IMR-90 (cell line): ENCODE results near the gene PGC. TPM values are rescaled to one million over a fixed set of nuclear protein-coding genes. Genes with fewer than 3 reads are reported as not detected.
A peak's percentile ranks its signal among the peaks of the same experiment; 100 is the strongest.

Experiments
- ATAC-seq: fragments of 200-7000 bp; cut with Tn5 transposase; 2 replicates; pipeline ENCODE4 v1.9.1; 2020; ENCODE audit warnings: low read depth, mild to moderate bottlenecking, moderate library complexity
- BruUV-seq: library from RNA; stranded (reverse); fragments of 400-500 nt; replicated peaks from 2 replicates; lab custom pipeline; 2021; lab: Mats Ljungman, UMichigan
- CTCF ChIA-PET: fragments of 300-600 bp; formaldehyde crosslinking; extraction: SDS; loops from one replicate; lab custom pipeline; 2021; ENCODE audit warnings: antibody characterized with exemption; lab: Yijun Ruan, JAX
- POLR2A ChIA-PET: fragments of 300-600 bp; sonication (Branson Sonifier 250); formaldehyde crosslinking; loops from one replicate; lab custom pipeline; 2022; ENCODE audit warnings: antibody characterized with exemption; ENCODE audit not compliant: unreplicated experiment; lab: Charles Lee
- DNase-seq: peaks from one replicate; pipeline ENCODE4 v3.0.0; 2013
- H2AFZ ChIP-seq: replicated peaks from 2 replicates; pipeline ENCODE3; 2013; ENCODE audit warnings: low read length, mild to moderate bottlenecking; ENCODE audit not compliant: poor library complexity
- H2AK5ac ChIP-seq: 2 replicates; pipeline ENCODE4 v1.6.1; 2013; ENCODE audit warnings: low read depth, low read length, inconsistent platforms
- H2AK9ac ChIP-seq: replicated peaks from 2 replicates; pipeline ENCODE3; 2013; ENCODE audit warnings: mild to moderate bottlenecking, low read depth, low read length, moderate library complexity; ENCODE audit not compliant: poor library complexity
- H2BK120ac ChIP-seq: 2 replicates; pipeline ENCODE4 v1.6.1; 2013; ENCODE audit warnings: low read depth, low read length, inconsistent platforms
- H2BK15ac ChIP-seq: 3 replicates; pipeline ENCODE4 v1.6.1; 2013; ENCODE audit warnings: low read depth, low read length, inconsistent platforms
- H2BK20ac ChIP-seq: 2 replicates; pipeline ENCODE4 v1.6.1; 2013; ENCODE audit warnings: low read depth, mild to moderate bottlenecking, inconsistent platforms, low read length, moderate library complexity
- H2BK5ac ChIP-seq: 2 replicates; pipeline ENCODE4 v1.6.1; 2013; ENCODE audit warnings: mild to moderate bottlenecking, low read depth, low read length, inconsistent platforms; ENCODE audit not compliant: poor library complexity, severe bottlenecking
- H3K14ac ChIP-seq: replicated peaks from 2 replicates; pipeline ENCODE4 v1.6.1; 2013; ENCODE audit warnings: low read depth, low read length, inconsistent platforms
- H3K18ac ChIP-seq: 2 replicates; pipeline ENCODE4 v1.6.1; 2013; ENCODE audit warnings: low read depth, low read length, control low read depth
- H3K23ac ChIP-seq: 2 replicates; pipeline ENCODE4 v1.6.1; 2013; ENCODE audit warnings: low read depth, low read length, inconsistent platforms
- H3K27ac ChIP-seq: 2 replicates; pipeline ENCODE4 v1.5.1; 2013; ENCODE audit warnings: mild to moderate bottlenecking, control low read depth, low read length; ENCODE audit not compliant: insufficient read depth
- H3K27me3 ChIP-seq: 2 replicates; pipeline ENCODE4 v1.6.1; 2013; ENCODE audit warnings: low read length; ENCODE audit not compliant: control insufficient read depth, insufficient read depth
- H3K36me3 ChIP-seq: 2 replicates; pipeline ENCODE4 v1.6.1; 2013; ENCODE audit warnings: low read length, mixed read lengths; ENCODE audit not compliant: control insufficient read depth, insufficient read depth
- H3K4ac ChIP-seq: 2 replicates; pipeline ENCODE4 v1.6.1; 2013; ENCODE audit warnings: low read depth, low read length, inconsistent platforms
- H3K4me1 ChIP-seq: 2 replicates; pipeline ENCODE4 v1.6.1; 2013; ENCODE audit warnings: low read length, mixed read lengths; ENCODE audit not compliant: control insufficient read depth, insufficient read depth
- H3K4me2 ChIP-seq: 2 replicates; pipeline ENCODE4 v1.6.1; 2013; ENCODE audit warnings: low read depth, mild to moderate bottlenecking, control low read depth, low read length, moderate library complexity
- H3K4me3 ChIP-seq: 2 replicates; pipeline ENCODE4 v1.5.1; 2013; ENCODE audit warnings: low read depth, mild to moderate bottlenecking, control low read depth, low read length, moderate library complexity; ENCODE audit not compliant: insufficient read depth
- H3K56ac ChIP-seq: 2 replicates; pipeline ENCODE4 v1.6.1; 2013; ENCODE audit warnings: low read length, inconsistent platforms; ENCODE audit not compliant: insufficient read depth; ENCODE audit errors: extremely low read depth
- H3K79me1 ChIP-seq, 2 experiments: 2 replicates each; pipeline ENCODE4 v1.6.1; 2013; ENCODE audit warnings: low read length in 2 of 2, inconsistent platforms in 1 of 2, low read depth in 1 of 2
- H3K9ac ChIP-seq: 2 replicates; pipeline ENCODE4 v1.6.1; 2013; ENCODE audit warnings: low read depth, low read length, control low read depth
- H3K9me1 ChIP-seq: 2 replicates; pipeline ENCODE4 v1.6.1; 2013; ENCODE audit warnings: low read length, inconsistent platforms; ENCODE audit not compliant: insufficient read depth
- H3K9me3 ChIP-seq: 2 replicates; pipeline ENCODE4 v1.6.1; 2013; ENCODE audit warnings: low read length; ENCODE audit not compliant: control insufficient read depth, insufficient read depth
- H4K20me1 ChIP-seq: 2 replicates; pipeline ENCODE4 v1.6.1; 2013; ENCODE audit warnings: low read length, inconsistent platforms; ENCODE audit not compliant: insufficient read depth
- H4K5ac ChIP-seq: 2 replicates; pipeline ENCODE4 v1.6.1; 2013; ENCODE audit warnings: mild to moderate bottlenecking, low read depth, low read length, control low read depth
- H4K8ac ChIP-seq, 2 experiments: 2 replicates each; pipeline ENCODE4 v1.6.1; 2013; ENCODE audit warnings: low read depth in 2 of 2, low read length in 2 of 2, control low read depth in 1 of 2, inconsistent platforms in 1 of 2
- H4K91ac ChIP-seq: 2 replicates; pipeline ENCODE4 v1.6.1; 2013; ENCODE audit warnings: low read depth, low read length, inconsistent platforms; ENCODE audit not compliant: insufficient read depth
- FOS ChIP-seq: fragments of 150-350 bp; IDR thresholded peaks from 2 replicates; pipeline ENCODE4 v1.6.1; 2016; ENCODE audit warnings: low read depth, low read length
- whole genome bisulfite sequencing, 2 experiments: methylation state at CpG; one replicate each; pipeline versions ENCODE4 v1.1.5 to v1.1.7; 2013; ENCODE audit warnings: missing lambda C conversion rate in 2 of 2; ENCODE audit not compliant: insufficient read length in 1 of 2; ENCODE audit errors: extremely low coverage in 2 of 2; 5-methylcytosine and 5-hydroxymethylcytosine counted together
- dilution Hi-C: fragments of 300-500 bp; cut with HindIII; formaldehyde crosslinking; loops from one replicate; pipeline ENCODE4 v1.14.3; 2018; ENCODE audit warnings: low sequenced_read_pairs; ENCODE audit not compliant: unreplicated experiment
- in situ Hi-C: fragments of 300-500 bp; cut with MboI; formaldehyde crosslinking; loops from 3 replicates; pipeline ENCODE4 v1.14.3; 2019; ENCODE audit warnings: low sequenced_read_pairs, inconsistent platforms, mixed read lengths
- intact Hi-C: fragments of 100-400 bp; cut with micrococcal nuclease; formaldehyde crosslinking; loops from 2 replicates; pipeline ENCODE4 v1.10.0; 2022
- polyA plus RNA-seq, 3 experiments: library from polyadenylated mRNA; depleted of rRNA; stranded (reverse); fragments of >200 nt; gene quantifications; 2 replicates each; pipeline ENCODE4 v1.2.3, GENCODE V29; 2012; ENCODE audit warnings: low replicate concordance in 1 of 3
- total RNA-seq: library from RNA; depleted of rRNA; stranded (reverse); fragments of >200 nt; gene quantifications from 2 replicates; pipeline ENCODE4 v1.2.3, GENCODE V29; 2012
- TF ChIP-seq, protein P1 (sequence below): fragments of 150-350 bp; IDR thresholded peaks from 2 replicates; pipeline ENCODE4 v1.6.1; 2016; ENCODE audit warnings: low read depth, mild to moderate bottlenecking, low read length, moderate library complexity, borderline replicate concordance

The PGC gene
- total and polyA plus RNA-seq, 2 of the 4 experiments (the other 2 are of a cell fraction) = not detected

DNA sequence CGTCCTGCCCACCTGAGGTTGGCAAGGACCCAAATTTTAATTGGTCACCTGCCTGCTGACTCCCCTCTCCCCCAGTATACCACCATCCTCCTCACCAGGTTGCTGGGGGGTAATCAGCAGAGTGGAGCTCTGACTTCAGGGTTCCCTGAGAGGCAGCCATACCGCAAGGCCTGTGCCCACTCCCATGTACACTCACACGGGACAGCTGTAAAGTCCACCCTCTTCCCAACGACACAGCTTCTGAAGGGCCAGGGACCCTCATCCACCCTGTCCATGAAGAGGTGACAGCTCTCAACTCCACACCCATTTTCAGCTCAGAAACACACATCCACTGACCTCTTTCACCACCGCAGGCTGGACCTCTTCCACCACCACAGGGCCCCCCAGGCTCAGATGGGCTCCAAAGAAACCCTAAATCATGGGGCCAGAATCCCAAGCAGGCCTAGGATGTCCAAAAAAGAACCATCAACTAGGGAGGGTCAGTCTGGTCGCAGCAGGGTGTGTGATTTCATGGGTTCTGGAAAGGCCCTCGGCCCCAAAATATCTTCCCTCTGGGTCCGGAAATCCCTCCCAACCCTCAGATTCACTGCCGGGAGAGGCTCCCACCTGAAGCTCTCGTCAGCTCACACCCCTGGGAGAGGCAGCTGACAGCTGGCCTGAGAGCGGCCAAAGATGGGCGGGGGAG lies 41.7 kb downstream of the PGC start:
- Histone ChIP-seq H3K18ac (no peak overlapping the region; the same call in 1 of the 2 replicates), H2AK9ac (peak overlapping the region; percentile 70), H3K79me1 (0 out of 4 replicates have a peak, but pooled peaks cover 0 to 3% of the 10 kb centered on the region in 2 experiments), H2BK120ac (no peak overlapping the region), H2BK5ac (peak overlapping the region; percentile 59), H3K9ac (no peak overlapping the region; the same call in 1 of the 2 replicates), H4K5ac (no peak overlapping the region; the same call in 1 of the 2 replicates), H3K14ac (no peak overlapping the region), H3K9me3 (no peaks in the 10 kb centered on the region), H3K36me3 (no peaks in the 10 kb centered on the region), H3K4me2 (no peak overlapping the region), H4K20me1 (no peaks in the 10 kb centered on the region), H3K4me1 (peaks cover 15% of the 10 kb centered on the region), H2AK5ac (peak overlapping the region; percentile 61; the same call in 1 of the 2 replicates), H3K56ac (no peak overlapping the region), H3K27me3 (no peaks in the 10 kb centered on the region), H2BK15ac (peak overlapping the region; percentile 11; the same call in 1 of the 3 replicates), H2AFZ (peak overlapping the region; percentile 83), H3K9me1 (no peaks in the 10 kb centered on the region; the same call in 1 of the 2 replicates), H3K4me3 (no peak overlapping the region), H3K23ac (no peak overlapping the region), H4K91ac (no peak overlapping the region), H3K27ac (peak overlapping the region; percentile 30; the same call in 1 of the 2 replicates), H3K4ac (peak overlapping the region; percentile 78), H2BK20ac (no peak overlapping the region), H4K8ac (0 out of 4 replicates have a peak overlapping the region, but pooled peaks of 1 of the 2 experiments have one; percentile 45)
- DNase-seq (no peak), ATAC-seq (no peak)
- TF ChIP-seq, protein P1, sequence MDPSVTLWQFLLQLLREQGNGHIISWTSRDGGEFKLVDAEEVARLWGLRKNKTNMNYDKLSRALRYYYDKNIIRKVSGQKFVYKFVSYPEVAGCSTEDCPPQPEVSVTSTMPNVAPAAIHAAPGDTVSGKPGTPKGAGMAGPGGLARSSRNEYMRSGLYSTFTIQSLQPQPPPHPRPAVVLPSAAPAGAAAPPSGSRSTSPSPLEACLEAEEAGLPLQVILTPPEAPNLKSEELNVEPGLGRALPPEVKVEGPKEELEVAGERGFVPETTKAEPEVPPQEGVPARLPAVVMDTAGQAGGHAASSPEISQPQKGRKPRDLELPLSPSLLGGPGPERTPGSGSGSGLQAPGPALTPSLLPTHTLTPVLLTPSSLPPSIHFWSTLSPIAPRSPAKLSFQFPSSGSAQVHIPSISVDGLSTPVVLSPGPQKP = no peak
- no peak for TF ChIP-seq FOS
- intact Hi-C loops (no loop called here), dilution Hi-C loops (no loop called here), in situ Hi-C loops (no loop called here)
- ChIA-PET POLR2A (no interaction called here), CTCF (interaction anchor here (1.0 to 1.3 kb wide), 3 partner anchors 12 to 80 kb away, joined by 3 to 4 read pairs (median 3); no protein-coding TSS in a partner anchor)
- no TSS peak for BruUV-seq
- WGBS, 2 experiments = 100% methylated on average over 1 of the region's 12 CpGs; no CpG with 5 or more reads in 1 of the 2 experiments
